Uterus (tissue), 2 donors: Measurements from ENCODE around the gene LRRC75B.

Source experiments
- POLR2A ChIP-seq, 2 donors: fragments of 450-650 bp; IDR thresholded peaks; one replicate each; pipeline ENCODE4 v1.6.1; 2016; ENCODE audit warnings: antibody characterized with exemption in 2 of 2, mild to moderate bottlenecking in 1 of 2, moderate library complexity in 1 of 2
- TF ChIP-seq, protein P1 (sequence below), 4 experiments: fragments of 200-600 bp in 2 of 4; fragments of 450-650 bp in 2 of 4; sonication (generic) in 2 of 4; IDR thresholded peaks; one replicate each; pipeline ENCODE4 v1.5.1; 2016 to 2019; ENCODE audit warnings: antibody characterized with exemption in 4 of 4, mild to moderate bottlenecking in 2 of 4, moderate library complexity in 1 of 4

DNA sequence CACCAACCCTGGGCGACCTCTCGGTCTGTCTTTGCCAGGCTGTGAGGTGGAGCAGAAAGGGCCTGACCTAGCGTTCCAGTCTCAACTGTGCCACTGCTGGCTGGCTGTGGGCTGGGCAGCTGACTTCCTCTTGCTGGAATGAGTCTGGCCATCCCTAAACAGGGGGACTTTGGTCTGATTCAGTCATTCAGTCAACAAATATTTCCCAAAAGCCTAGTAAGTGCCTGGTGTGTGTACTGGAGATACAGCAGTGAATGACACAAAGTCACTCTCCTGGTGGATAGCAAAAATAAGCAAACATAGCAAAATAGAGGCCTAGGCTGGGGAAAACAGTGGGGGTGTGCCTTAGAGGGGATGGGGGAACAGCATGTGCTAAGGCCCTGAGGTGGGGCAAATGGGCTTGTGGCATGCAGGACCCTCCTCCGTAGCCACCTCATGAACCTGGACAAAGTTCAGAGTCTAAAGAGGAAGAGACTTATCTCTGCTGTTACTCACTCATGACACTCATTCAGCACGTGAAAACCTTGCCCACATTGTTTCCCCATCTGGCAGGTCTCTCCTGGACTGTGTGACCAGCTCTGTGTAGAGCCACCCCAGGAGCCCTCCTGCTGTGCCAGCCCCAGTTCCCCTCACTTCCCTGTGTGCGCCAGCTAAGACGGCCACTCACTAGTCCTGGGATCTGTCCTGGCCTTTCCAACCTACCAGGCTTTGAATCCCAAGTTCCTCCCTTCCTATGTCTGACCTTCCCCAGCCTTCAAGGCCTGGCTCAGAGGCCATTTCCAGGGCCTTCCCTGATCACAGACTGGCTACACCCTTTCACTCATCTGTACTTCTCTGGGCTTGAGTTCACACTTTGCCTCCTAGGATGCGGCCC, 42.6 kb downstream of the LRRC75B start:
- TF ChIP-seq, protein P1, sequence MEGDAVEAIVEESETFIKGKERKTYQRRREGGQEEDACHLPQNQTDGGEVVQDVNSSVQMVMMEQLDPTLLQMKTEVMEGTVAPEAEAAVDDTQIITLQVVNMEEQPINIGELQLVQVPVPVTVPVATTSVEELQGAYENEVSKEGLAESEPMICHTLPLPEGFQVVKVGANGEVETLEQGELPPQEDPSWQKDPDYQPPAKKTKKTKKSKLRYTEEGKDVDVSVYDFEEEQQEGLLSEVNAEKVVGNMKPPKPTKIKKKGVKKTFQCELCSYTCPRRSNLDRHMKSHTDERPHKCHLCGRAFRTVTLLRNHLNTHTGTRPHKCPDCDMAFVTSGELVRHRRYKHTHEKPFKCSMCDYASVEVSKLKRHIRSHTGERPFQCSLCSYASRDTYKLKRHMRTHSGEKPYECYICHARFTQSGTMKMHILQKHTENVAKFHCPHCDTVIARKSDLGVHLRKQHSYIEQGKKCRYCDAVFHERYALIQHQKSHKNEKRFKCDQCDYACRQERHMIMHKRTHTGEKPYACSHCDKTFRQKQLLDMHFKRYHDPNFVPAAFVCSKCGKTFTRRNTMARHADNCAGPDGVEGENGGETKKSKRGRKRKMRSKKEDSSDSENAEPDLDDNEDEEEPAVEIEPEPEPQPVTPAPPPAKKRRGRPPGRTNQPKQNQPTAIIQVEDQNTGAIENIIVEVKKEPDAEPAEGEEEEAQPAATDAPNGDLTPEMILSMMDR (IDR thresholded peaks at IDR 0.05) = no peak
- no peak for TF ChIP-seq POLR2A (IDR thresholded peaks at IDR 0.05)
